ENCODE results near the gene ACSS2.
"Not testable (repeated sequence)": the region's sequence is repeated elsewhere in the genome, so short reads cannot be mapped to it uniquely, and the experiment has no call there.

Gene ACSS2

DNA sequence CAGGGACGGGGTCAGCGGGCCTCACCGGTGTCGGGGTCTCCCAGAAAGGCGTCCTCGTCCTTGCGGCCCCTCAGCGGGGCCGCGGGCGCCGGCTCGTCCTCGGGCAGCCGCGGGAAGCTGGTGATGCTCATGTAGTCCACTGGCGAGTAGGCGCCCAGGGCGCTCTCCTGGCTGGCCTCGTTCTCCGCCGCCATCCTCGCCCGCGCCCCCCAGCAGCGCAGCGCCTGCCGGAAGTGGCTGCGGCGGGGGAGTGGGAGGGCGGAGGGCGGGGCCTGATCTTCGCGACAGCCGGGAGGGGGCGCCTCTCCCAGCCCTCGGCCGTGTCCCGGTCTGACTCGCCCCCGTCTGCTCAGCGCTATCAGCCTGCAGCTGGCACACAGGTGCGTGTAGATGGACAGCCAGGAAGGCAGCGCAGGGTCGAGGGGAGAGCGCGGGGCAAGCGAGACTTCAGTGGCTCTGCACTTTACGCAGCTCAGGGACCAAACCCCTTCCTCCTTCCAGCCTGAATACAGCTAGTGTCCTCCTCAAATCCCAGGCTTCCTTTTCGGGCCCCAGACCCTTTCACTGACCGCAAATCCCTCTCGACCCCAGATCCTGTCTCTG is 3.7 kb upstream of the ACSS2 start, which contains the start of gene GGT7:
Gene GGT7, minus strand, starts transcription at position 235 of the 603 bp plus-strand sequence. Its CDS starts 41 bp downstream, at position 194.
- in situ Hi-C loops (cut with MboI; ENCODE audit: low sequenced_read_pairs), result no loop called here

DNA sequence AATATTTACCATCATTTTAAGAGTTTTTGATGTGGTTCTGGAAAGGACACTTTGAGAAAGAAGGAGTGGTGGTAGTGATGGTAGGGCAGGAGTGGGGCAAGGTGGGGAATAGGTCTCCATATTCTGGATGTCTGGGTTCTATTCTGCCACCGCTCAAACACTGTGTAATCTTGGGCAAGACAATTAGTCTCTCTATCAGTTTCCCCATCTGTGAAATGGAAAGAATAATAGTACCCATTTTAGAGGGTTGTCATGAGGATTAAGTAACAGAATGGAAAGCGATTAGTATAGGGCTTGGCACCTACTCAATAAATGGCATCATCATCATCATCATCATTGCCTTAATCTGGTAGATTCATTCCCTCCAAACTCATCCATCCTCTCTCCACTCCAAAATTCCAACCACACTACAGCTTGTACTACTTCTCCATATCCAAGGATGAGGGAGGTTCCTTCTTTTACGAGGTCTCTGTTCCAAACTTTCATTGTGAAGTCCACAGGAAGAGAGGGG is 2.8 kb upstream of the ACSS2 start:
- in situ Hi-C loops (cut with MboI; ENCODE audit: low sequenced_read_pairs), result no loop called here

DNA sequence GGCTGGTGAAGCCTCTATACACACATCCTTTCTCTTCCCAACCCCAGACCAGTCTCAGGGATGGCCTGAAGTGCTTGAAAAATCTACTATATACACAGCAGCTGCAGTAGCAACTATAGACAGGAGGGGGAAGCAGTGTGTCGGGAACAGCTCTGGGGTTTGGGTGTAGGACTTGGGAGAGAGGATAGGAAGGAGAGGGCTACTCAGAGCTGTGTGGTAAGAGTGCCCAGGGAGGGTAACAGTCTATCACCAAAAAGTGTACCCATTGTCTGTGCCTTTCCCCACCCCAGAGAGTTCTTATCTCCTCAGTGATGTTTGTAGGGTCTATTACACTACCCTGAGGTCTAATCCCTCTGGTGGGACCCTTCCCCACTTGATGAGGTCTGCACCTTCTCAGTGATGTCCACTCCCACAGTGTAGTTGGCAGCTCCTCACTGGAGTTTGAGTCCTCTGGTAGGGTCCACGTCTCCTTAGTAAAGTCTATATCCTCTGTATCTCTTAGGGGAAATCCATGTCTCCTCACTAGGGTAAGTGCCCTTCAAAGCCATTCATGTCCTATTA is 2.2 kb upstream of the ACSS2 start:
- in situ Hi-C loops (cut with MboI; ENCODE audit: low sequenced_read_pairs), result no loop called here

GRCh38 chr20:34875642-34876405 is 588 bp upstream of the ACSS2 start:
- in situ Hi-C loops (cut with MboI; ENCODE audit: low sequenced_read_pairs), result no loop called here

GRCh38 chr20:34880215-34880850 is 3.9 kb downstream of the ACSS2 start:
- in situ Hi-C loops (cut with MboI; ENCODE audit: low sequenced_read_pairs), result no loop called here

DNA sequence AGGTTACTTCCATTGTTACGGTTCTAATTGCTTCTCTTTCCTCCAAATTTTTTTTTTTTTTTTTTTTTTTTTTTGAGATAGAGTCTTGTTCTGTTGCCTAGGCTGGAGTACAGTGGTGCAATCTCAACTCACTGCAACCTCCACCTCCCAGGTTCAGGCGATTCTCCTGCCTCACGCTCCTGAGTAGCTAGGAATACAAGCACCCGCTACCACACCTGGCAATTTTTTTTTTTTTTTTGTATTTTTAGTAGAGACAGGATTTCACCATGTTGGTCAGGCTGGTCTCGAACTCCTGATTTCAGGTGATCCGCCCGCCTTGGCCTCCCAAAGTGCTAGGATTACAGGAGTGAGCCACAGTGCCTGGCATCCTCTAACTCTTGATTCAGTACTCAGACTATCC is 4.6 kb downstream of the ACSS2 start:
- in situ Hi-C loops (cut with MboI; ENCODE audit: low sequenced_read_pairs), result not testable (repeated sequence)

GRCh38 chr20:34881689-34882088 is 5.3 kb downstream of the ACSS2 start:
- in situ Hi-C loops (cut with MboI; ENCODE audit: low sequenced_read_pairs), result no loop called here

DNA sequence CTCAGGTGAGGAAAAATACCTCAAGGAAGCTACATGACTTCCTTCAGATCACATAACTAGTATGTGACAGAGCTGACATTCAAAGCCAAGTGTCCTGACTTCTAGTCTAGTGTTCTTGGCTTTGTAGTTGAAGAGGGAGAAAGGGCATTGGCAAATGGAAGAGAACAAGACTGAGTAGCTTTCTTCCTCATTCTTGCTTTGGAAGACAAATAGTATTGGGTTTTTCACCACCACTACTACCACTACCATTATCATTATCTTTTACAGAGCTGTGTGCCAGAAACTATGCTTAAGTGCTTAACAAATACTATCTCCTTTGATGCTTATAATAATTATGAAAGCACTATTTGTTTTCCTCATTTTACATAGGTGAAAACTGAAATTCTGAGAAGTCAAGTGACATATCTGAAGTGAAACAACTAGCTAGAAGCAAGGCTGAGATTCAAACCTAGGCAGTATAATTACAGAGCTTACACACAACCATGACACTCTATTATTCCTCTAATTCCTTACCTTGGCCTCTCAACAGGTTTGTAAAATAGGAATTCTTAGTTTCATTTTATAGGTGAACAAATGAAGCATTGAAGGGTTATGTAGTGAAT is 6.8 kb downstream of the ACSS2 start:
- in situ Hi-C loops (cut with MboI; ENCODE audit: low sequenced_read_pairs), result no loop called here

GRCh38 chr20:34883809-34884208 is 7.4 kb downstream of the ACSS2 start:
- in situ Hi-C loops (cut with MboI; ENCODE audit: low sequenced_read_pairs), result no loop called here

GRCh38 chr20:34884260-34884659 is 7.8 kb downstream of the ACSS2 start:
- in situ Hi-C loops (cut with MboI; ENCODE audit: low sequenced_read_pairs), result no loop called here

GRCh38 chr20:34886122-34886521 is 9.7 kb downstream of the ACSS2 start:
- in situ Hi-C loops (cut with MboI; ENCODE audit: low sequenced_read_pairs), result no loop called here

DNA sequence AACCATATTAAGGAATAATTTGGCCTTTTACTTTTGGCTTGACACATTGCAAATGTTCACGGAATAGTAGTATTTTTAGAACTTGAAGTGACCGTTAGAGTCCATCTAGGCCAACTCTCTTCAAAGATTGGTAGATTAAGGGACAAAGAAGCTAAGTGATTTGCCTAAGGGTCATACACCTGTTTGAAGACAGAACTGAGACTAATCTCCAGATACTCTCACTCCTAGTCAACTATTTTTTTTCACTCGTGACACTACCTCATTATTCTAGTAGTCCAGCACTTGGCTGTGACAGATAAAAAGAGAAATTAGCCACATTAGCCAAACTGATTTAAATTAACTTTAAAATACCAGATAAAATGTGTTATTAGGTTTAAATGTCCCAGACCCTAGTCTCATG is 10.6 kb downstream of the ACSS2 start:
- in situ Hi-C loops (cut with MboI; ENCODE audit: low sequenced_read_pairs), result no loop called here

- in situ Hi-C loops (cut with MboI; ENCODE audit: low sequenced_read_pairs), result no loop called here
Observed at GRCh38 chr20:34888468-34888867, 12.1 kb downstream of the ACSS2 start.

DNA sequence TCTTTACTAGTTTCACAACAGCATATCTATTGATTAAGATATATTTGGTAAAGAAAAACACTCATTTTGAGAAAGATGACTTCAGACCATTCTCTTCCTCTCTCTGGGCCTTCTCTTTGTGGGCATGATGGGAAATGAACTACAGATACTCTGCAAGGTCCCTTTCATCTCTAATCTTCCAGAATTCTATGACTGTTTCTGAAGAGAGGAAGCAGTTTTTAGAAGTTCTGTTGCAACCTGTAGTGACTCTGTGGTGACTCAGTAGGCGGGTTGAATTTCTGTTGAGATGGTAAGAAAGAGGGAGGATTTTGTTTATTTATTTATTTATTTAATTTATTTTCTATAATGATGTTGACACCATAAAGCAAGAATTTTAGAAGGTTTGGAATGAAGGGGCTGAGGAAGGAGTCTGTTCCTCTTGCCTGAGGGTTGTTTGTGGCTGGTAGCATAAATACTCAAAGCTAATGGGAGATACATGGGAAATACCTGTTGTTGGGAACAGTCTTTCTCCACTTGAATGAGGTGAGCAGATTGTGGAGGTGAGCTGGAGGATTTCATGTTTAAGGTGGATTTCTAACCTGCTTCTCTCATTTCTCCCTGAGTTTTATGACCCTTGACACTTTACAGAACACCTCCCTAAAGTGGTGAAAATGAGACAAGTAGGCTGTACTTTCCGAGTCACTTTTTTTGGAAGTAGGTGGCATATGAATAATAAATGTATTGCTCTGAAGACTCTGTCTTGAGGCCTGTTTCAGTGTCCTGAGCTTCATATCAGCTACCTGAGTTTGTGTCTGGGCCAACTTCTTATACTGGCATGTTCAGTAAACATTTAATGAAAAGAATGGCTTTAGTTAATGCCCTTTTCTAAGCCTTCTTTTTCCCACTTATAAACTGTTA is 15.0 kb downstream of the ACSS2 start:
- in situ Hi-C loops (cut with MboI; ENCODE audit: low sequenced_read_pairs), result no loop called here

DNA sequence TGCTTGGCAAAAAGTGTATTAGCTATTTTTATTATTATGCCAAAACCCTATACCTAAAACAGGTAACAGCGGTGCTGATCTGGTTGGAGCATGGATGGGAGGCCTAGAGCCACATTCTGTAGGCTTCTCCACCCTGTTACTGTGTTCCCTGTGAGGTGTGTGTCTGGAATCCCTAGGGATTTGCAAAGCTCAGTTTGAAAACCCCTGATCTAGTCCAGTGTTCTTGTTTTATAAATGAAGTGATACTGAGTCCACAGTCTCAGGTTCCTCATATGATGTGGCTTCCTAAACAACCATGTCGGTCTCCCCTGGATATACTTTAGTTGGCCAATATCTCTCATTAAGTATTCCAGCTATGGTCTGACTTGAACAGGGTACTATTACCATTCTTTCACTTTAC is 16.3 kb downstream of the ACSS2 start:
- in situ Hi-C loops (cut with MboI; ENCODE audit: low sequenced_read_pairs), result no loop called here

GRCh38 chr20:34894723-34895122 is 18.3 kb downstream of the ACSS2 start:
- in situ Hi-C loops (cut with MboI; ENCODE audit: low sequenced_read_pairs), result no loop called here

DNA sequence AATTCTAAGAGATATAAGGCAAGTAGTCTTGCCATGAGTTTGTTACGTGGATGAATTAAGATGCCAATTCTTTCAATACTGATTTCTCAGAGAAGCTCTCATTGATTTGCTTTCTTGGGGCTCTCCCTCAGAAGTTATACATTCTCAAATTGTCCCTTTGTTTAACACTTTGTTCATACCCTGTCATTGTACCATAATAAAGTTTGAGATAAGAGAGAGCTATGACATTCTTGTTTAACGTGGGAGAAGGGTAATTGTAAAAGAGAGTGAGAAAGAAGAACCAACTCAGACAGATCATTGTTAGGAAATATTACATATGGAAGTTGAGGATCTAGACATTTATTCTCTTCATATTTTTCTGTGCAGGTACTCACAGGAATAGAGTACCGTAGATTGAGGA is 19.1 kb downstream of the ACSS2 start:
- in situ Hi-C loops (cut with MboI; ENCODE audit: low sequenced_read_pairs), result no loop called here

- in situ Hi-C loops (cut with MboI; ENCODE audit: low sequenced_read_pairs), result no loop called here
Observed at GRCh38 chr20:34896086-34896621, 19.7 kb downstream of the ACSS2 start.

GRCh38 chr20:34898129-34898528 is 21.7 kb downstream of the ACSS2 start:
- in situ Hi-C loops (cut with MboI; ENCODE audit: low sequenced_read_pairs), result not testable (repeated sequence)

DNA sequence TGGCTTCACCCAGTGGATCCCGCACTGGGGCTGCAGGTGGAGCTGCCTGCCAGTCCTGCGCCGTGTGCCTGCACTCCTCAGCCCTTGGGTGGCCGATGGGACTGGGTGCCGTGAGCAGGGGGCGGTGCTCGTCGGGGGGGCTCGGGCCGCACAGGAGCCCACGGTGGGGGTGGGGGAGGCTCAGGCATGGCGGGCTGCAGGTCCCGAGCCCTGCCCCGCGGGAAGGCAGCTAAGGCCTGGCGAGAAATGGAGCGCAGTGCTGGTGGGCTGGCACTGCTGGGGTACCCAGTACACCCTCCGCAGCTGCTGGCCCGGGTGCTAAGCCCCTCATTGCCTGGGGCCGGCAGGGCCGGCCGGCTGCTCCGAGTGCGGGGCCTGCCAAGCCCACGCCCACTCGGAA is 22.3 kb downstream of the ACSS2 start:
- in situ Hi-C loops (cut with MboI; ENCODE audit: low sequenced_read_pairs), result not testable (repeated sequence)

Data from HL-60/S4 treated with phorbol 12-myristate 13-acetate at 8.2 ng/mL for 4 days and 3 days (cell line).